Measurements from ENCODE around the gene PRG3.

The PRG3 gene

GRCh38 chr11:57375490-57375889, 5.5 kb downstream of the PRG3 start:
- TF ChIP-seq CTCF (IDR thresholded peaks at IDR 0.05; ENCODE audit: low read depth, low read length), result no peak
- no peak overlapping the region for H3K4me3 ChIP-seq (ENCODE audit: low read depth, low read length)

- no peak overlapping the region for H3K4me3 ChIP-seq (ENCODE audit: low read depth, low read length)
- no peak for TF ChIP-seq CTCF (IDR thresholded peaks at IDR 0.05; ENCODE audit: low read depth, low read length)
These were observed 6.0 kb downstream of the PRG3 start for GRCh38 chr11:57374966-57375365.

- no peak overlapping the region for H3K4me3 ChIP-seq (ENCODE audit: low read depth, low read length)
- TF ChIP-seq CTCF (IDR thresholded peaks at IDR 0.05; ENCODE audit: low read depth, low read length), result no peak
These were observed 7.8 kb downstream of the PRG3 start for GRCh38 chr11:57373146-57373545.

GRCh38 chr11:57370941-57371340, 10.0 kb downstream of the PRG3 start:
- TF ChIP-seq CTCF (IDR thresholded peaks at IDR 0.05; ENCODE audit: low read depth, low read length), result no peak
- no peak overlapping the region for H3K4me3 ChIP-seq (ENCODE audit: low read depth, low read length)

GRCh38 chr11:57370251-57370650, 10.7 kb downstream of the PRG3 start:
- TF ChIP-seq CTCF (IDR thresholded peaks at IDR 0.05; ENCODE audit: low read depth, low read length), result no peak
- no peak overlapping the region for H3K4me3 ChIP-seq (ENCODE audit: low read depth, low read length)

- no peak for TF ChIP-seq CTCF (IDR thresholded peaks at IDR 0.05; ENCODE audit: low read depth, low read length)
- H3K4me3 ChIP-seq (ENCODE audit: low read depth, low read length), result no peak overlapping the region
These were observed 12.1 kb downstream of the PRG3 start for GRCh38 chr11:57368845-57369232.

GRCh38 chr11:57368106-57368844, 12.7 kb downstream of the PRG3 start:
- TF ChIP-seq CTCF (IDR thresholded peaks at IDR 0.05; ENCODE audit: low read depth, low read length), result no peak
- H3K4me3 ChIP-seq (ENCODE audit: low read depth, low read length), result no peak overlapping the region
